Dedifferentiated amniotic fluid mesenchymal stem cell (primary cell): ENCODE measurements around the gene SLC30A2.

ENCODE experiments used
- DNase-seq: peaks from one replicate; pipeline ENCODE4 v3.0.0-alpha.2; 2016; ENCODE audit errors: extremely low spot score

The SLC30A2 gene

GRCh38 chr1:26070296-26070962, 24.5 kb upstream of the SLC30A2 start:
- DNase-seq = no peak

DNA sequence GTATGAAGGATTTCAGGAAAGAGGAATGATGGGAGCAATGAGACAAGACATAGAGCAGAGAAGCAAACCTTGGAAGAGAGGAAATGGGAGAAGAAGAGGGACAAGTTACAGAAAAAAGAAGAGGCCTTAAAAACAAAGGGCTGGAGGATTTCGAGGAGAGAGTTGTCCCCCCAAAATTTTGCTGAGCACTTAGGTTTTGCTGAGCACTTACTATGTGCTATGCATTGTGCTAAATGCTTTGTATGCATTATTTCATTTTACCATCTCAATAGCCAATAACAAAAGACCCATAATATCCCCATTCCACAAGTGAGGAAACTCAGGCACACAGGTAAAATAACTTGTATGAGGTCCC, 24.0 kb upstream of the SLC30A2 start:
- DNase-seq = no peak

GRCh38 chr1:26067432-26067911, 21.6 kb upstream of the SLC30A2 start, which contains the start of gene TRIM63:
Gene TRIM63 (minus strand): TSS chr1:26067630. CDS start chr1:26067494, 136 bp downstream.
- no peak for DNase-seq

DNA sequence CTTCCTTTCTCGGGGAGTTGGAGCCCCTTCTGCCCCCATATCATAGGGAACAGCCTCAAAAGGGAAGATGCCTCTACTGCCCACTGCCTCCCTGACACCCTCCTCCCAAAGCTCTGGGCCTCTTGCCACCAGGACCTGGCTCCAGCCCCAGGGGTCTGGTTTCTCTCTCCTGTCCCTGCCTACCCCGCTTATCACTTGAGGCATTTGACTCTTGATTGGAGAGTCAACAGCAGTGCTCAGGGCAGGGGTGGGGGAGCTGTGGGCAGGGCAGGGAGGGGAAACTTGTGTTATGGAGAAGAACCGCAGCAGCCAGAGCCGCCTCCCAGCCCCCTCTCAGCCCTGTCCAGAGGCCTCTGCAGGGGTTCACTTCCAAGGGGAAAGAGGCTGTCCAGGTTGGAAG, 20.9 kb upstream of the SLC30A2 start:
- no peak for DNase-seq

DNA sequence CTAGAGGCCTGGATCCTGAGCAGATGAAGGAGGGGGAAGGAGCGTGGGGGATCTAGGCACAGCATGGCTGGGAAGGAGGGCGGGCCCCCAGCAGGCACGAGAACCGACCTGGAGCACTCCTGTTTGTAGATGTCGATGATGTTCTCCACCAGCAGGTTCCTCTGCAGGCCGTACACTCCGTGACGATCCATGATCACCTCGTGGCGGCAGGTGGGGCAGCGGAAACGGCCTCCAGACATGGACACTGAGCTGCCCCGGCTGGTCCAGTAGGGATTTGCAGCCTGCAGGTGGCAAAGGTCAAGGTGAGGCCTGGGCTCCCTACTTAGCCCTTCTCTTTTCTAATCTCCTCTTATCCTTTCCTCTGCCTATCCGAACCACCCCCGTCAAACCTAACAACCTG, 20.2 kb upstream of the SLC30A2 start:
- no peak for DNase-seq

GRCh38 chr1:26064553-26064952, 18.6 kb upstream of the SLC30A2 start:
- DNase-seq = no peak

DNA sequence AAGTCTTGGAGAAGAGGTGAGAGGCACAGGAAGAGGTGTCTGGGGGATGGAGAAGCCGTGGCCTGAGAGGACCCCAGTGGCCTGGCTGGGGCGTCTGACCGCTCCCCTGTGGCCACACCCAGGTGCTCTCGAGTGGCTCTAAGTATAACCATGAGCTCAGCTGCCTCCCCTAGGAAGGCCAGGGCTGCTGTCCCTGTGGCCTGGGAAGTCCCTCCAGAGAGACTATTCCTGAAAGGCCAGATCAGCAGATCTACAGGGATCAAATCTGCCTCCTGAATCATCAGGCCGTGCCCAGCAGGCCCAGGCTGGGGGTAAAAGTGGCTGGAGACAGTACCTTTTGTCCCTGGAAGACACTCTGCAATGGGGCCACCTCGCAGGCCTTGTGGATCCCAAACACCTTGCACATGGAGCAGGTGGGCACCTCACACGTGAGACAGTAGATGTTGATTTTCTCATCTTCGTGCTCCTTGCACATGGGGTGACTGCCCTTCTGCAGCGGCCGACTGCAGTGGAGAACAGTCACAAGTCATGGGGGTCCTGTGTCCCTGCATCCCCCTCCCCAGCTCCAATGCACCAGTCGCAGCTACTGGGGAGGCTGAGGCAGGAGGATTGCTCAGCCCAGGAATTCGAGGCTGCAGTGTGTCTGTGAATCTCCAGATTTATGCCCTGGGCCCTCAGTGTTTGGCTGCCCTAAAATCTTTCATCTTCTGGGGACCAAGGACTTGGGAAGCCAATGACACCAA, 15.1 kb upstream of the SLC30A2 start:
- no peak for DNase-seq

DNA sequence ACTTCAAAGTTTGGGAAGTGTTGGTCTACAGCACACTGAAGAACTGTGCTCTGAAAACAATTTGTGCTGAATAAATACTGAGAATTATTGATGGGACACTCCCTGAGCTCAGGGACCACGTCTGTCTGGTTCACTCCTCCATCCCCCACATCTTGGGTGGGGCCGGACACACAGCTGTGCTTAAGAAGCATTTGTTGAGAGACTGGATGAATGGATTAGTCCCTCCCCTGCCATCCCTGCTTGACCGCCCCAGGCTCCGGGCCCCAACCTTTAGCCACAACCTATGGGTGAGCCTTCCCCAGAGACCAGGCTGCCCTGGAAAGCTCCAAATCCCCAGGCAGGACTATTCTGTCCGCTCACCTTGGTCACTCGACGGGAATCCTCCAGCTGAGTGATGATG, 14.0 kb upstream of the SLC30A2 start:
- no peak for DNase-seq

DNA sequence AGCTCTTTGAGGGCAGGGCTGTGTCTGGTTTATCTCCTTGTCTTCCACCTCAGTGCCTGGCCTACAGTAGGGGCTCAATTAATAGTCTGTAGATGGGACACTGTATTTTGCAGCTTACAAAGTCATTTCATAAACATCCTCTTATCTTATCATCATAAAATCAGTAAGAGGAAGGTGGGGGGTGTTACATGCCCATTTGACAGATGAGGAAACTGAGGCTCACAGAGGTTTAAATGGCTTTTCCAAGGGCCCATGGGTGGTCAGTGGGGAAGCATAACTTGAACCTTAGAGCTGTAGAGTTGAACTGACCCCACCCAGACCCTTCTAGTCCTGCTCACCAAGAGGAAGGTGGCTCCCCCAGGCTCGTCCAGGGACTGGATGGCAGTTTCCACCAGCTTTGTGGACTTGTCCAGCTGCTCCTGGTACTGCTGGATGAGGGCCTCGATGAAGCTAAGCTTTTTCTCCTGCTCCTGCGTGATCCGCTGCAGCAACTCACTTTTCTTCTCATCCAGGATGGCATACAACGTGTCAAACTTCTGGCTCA, 12.2 kb upstream of the SLC30A2 start:
- no peak for DNase-seq

DNA sequence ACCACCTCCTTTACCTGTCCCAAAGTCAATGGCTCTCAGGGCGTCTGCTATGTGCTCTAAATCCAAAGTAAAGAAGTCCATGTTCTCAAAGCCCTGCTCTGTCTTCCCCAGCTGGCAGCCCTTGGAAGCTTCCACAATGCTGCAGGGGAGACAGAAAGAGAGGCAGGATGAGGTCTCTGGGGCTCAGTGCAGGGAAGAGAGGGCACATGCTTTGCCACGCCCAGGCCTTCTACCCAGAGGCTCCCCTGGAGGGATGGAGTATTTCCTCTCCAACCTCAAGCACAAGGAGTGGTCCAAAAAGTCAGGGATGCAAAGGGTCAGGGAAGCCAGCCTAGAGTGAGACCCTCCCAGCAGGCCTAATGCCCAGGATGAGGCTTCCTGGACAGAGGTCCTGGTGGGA, 11.3 kb upstream of the SLC30A2 start:
- DNase-seq = no peak

GRCh38 chr1:26055041-26055440, 9.1 kb upstream of the SLC30A2 start:
- DNase-seq = no peak

- no peak for DNase-seq
Observed at GRCh38 chr1:26053718-26054560, 8.0 kb upstream of the SLC30A2 start.

DNA sequence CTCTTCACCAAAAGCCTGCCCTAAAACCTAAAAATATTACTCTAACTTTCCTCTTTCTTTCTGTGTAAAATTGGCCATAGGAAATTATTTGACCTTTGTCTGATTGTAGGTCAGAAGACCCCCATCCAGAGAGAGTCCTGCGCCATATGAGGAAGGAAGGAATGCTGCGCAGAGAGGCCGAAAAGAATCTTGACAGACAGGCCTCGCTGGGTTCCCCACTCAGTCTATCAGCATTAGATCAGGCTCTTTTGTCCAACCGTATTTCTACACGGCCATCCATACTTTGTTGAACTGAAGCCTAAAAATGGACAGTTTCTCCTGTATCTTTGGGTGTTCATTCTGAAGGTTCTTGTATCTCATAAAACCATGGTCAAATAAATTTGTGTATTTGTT, 4.3 kb upstream of the SLC30A2 start:
- DNase-seq = no peak

DNA sequence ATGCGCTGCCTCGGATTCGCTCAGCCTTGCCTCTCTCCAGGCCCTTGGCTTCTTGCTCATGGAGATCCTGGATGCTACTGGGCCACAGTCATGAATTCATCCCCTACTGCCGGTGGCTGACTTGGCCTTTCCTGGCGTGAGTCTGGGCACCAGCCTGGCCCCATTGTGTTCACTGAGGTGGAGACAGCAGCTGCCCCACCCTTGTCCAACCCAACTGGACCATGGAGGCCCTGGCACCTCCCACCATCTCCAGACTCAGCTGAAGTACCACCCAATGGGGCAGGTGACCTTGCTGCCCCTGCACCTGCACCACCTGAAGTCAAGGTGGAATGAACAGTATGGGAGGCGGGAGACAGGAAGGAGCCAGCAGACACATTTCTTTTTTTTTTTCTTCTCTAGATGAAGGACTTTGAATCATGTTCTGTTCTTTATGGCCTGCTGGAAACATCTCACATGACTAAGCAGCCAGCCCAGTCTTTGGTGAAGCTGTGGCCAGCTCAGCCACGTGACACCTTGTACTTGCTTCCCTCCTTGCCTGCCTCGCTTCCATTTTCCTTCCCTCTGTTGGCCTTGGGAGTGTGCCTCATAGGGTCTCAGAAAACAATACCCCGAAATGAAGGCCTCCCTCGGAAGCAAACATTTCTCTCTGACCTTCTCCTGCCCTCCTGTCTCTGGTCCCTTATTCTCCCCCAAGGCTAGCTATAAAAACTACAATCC, 3.8 kb upstream of the SLC30A2 start:
- DNase-seq = no peak

DNA sequence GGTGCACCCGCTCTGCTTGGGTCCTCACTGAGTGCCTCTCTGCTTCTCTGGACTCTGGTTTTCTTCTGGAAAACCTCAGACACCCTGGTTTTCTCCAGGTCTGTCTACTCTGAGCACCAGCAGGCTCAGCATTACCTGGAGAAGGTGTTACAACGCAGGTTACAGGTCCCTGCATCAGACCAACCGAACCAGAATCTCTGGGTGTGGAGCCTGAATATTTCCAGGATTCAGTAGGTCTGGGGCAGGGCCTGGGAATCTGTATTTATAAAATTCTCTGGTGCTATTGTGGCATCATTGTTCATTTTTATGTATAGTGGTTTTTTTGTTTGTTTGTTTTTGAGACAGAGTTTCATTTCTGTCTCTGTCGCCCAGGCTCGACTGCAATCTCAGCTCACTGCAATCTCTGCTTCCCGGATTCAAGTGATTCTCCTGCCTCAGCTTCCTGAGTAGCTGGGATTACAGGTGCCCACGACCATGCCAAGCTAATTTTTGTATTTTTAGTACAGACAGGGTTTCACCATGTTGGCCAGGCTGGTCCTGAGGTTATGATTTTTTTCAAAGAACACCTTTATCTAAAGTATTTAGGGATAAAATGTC, 1.5 kb upstream of the SLC30A2 start:
- no peak for DNase-seq

DNA sequence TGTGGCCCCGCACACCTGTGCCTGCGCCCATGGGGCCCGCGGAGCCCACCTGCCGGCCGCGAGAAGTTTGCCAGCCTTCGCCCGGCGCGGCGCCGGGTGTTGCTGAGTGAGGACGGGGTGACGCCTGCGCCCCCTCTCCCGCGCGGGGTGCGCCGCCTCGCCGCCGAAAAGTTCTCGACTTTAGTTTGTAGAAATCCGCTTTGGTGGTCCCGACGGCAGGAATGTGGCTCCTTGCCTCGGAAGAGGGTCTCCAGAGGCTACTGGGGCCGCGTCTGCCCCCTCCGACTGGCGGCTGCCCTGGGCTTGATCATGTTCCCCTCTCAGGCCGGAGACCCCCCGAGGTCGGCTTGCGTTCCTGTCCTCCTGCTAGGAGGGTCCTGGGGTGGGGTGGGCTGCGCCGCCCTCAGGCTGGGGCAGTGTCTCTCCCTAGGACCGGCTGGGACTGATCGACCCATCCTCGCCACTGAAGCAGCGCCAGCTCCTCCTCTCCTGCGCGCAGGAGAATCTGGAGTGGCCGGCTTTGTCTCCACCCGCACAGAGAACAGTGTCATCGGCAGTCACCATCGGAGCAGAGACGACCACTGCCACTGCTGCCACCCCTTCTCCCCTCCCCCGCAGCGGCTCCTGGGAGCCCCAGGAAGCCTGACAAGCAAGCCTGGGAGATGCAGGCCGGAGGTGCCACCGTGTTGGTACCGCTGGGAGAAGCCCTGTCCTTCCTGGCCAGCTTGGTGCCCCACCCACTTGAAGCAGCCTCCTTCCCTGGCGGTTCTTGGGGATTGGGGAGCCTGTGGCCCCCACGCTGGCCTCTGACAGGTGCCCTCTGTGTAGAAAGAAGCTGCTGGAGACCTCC, 553 bp upstream of the SLC30A2 start:
- DNase-seq = no peak

DNA sequence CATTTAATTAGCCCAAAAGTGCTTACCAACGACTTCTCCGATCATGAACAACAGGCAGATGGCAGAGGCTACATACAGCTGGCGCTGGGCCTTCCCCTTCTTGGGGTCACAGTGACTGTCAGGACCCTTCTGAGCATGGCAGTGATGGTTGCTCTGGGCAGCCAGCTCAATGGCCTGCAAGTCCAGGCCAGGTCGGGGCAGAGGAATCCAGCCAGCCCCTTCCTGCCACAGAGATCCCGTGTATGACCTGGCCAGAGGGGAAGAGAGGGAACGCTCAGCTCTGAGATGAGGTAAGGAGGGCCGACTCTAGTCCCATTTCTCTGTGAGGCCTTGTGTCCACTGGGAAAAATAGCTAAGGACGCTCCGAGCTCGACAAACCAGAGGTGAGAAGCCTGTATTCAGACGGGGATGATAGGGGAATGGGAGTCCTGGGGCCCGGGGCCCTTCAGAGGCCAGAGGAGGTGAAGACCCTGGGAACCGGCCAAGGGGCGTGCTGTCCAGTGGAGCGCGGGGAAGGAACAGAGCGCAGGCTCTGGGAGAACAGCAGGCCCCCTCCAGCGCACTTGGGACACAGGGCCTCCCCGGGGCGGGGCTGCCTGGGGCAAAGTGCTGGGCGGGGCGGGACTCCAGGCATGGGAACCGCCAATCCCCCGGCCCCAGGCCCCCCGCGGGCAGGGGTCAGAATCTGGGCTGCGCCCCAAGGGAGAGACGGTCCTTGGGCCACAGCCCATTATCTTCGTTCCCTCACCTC, 772 bp downstream of the SLC30A2 start:
- DNase-seq = no peak

DNA sequence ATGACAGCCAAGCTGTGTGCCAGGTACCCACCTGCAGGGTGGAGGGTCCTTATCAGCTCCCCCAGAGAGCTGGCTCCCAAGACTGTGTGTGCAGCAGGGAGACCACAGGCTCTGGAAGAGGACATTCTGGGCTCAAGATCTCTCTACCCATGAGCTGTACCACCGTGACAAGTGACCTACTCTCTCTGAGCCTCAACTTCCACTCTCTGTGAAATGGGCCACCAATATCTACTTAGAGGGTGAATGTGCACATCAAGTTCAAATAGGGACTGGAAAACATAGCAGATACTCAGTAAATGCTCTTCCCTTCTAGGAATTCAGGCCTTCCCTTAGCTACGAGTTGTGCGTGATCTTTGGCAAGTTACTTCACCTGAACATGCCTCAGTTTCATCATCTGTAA, 1.5 kb downstream of the SLC30A2 start:
- DNase-seq = no peak

GRCh38 chr1:26043765-26044164, 2.2 kb downstream of the SLC30A2 start:
- DNase-seq = no peak

GRCh38 chr1:26041978-26042377, 3.9 kb downstream of the SLC30A2 start:
- DNase-seq = no peak
